SK-N-DZ (cell line): Measurements from ENCODE around the gene LRP10. TPM values are rescaled to one million over a fixed set of nuclear protein-coding genes. Genes with fewer than 3 reads are reported as not detected.
"Not testable (repeated sequence)": the region's sequence is repeated elsewhere in the genome, so short reads cannot be mapped to it uniquely, and the experiment has no call there.

Source experiments
- DNase-seq: peaks from one replicate; pipeline ENCODE4 v3.0.0-alpha.2; 2015; ENCODE audit warnings: low spot score
- polyA plus RNA-seq, 2 experiments: library from polyadenylated mRNA; depleted of rRNA; stranded (reverse); fragments of >200 nt; gene quantifications; 2 replicates each; pipeline ENCODE4 v1.2.3, GENCODE V29; 2014

The LRP10 gene, protein sequence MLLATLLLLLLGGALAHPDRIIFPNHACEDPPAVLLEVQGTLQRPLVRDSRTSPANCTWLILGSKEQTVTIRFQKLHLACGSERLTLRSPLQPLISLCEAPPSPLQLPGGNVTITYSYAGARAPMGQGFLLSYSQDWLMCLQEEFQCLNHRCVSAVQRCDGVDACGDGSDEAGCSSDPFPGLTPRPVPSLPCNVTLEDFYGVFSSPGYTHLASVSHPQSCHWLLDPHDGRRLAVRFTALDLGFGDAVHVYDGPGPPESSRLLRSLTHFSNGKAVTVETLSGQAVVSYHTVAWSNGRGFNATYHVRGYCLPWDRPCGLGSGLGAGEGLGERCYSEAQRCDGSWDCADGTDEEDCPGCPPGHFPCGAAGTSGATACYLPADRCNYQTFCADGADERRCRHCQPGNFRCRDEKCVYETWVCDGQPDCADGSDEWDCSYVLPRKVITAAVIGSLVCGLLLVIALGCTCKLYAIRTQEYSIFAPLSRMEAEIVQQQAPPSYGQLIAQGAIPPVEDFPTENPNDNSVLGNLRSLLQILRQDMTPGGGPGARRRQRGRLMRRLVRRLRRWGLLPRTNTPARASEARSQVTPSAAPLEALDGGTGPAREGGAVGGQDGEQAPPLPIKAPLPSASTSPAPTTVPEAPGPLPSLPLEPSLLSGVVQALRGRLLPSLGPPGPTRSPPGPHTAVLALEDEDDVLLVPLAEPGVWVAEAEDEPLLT
- polyA plus RNA-seq (2014; cell fraction: cytosol; rRNA removed) = 2.2 and 2.5 TPM in 2 replicates
- polyA plus RNA-seq (2014; cell fraction: nucleus; rRNA removed) = 1.6 and 3.7 TPM in 2 replicates

GRCh38 chr14:22871224-22872032, at the start of gene LRP10:
Gene LRP10 (plus strand): TSS chr14:22871740. CDS start chr14:22872304, 564 bp downstream.
- peak; percentile 73 for DNase-seq

GRCh38 chr14:22822016-22822570, 49.4 kb upstream of the LRP10 start:
- DNase-seq = no peak

- no peak for DNase-seq
Measured at GRCh38 chr14:22822571-22823098, 48.9 kb upstream of the LRP10 start.

DNA sequence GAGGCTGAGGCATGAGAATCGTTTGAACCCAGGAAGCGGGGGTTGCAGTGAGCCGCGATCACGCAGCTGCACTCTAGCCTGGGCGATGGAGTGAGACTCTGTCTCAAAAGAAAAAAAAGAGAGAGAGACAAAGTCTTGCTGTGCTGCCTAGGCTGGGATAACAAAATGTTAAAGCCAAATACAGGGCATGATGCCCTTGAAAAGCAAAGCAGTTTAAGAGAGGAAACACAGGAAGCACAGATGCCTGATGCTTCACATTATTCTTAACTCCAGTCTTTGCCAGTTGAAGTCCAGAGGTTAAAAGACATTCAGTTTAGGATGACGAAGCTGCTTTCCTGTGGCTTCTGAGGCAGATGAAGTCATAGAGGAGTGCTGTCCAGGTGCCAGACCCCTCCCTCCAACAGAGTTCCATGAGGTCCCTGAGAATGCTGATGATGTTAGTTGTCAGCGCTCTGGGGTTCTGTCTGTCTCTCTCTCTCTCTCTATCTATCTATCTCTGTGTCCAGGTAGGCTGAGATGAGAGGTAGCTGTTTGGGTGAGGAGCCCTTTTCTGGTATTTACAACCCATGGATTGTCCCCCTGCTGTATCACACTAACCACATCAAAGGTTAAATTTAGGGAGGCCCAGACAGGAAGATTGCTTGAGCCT, 46.7 kb upstream of the LRP10 start:
- DNase-seq = no peak

DNA sequence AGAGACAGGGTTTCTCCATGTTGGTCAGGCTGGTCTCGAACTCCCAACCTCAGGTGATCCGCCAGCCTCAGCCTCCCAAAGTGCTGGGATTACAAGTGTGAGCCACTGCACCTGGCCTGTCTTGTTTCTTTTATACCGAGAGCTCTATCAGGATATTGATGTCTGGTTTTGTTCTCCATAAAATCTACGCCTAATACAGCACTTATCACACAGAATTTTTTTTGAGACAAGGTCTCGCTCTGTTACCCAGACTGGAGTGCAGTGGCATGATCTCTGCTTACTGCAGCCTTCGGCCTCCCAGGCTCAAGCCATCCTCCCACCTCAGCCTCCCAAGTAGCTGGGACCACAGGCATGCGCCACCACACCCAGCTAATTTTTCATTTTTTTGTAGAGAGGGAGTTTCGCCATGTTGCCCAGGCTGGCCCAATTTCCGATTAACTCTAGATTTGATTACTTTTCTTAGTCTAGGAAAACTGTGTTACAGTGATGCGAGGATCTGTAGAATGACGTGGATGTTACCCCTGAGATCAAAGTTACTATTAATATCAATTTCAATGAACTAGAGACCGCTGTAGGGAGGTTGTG, 42.4 kb upstream of the LRP10 start:
- DNase-seq = not testable (repeated sequence)

DNA sequence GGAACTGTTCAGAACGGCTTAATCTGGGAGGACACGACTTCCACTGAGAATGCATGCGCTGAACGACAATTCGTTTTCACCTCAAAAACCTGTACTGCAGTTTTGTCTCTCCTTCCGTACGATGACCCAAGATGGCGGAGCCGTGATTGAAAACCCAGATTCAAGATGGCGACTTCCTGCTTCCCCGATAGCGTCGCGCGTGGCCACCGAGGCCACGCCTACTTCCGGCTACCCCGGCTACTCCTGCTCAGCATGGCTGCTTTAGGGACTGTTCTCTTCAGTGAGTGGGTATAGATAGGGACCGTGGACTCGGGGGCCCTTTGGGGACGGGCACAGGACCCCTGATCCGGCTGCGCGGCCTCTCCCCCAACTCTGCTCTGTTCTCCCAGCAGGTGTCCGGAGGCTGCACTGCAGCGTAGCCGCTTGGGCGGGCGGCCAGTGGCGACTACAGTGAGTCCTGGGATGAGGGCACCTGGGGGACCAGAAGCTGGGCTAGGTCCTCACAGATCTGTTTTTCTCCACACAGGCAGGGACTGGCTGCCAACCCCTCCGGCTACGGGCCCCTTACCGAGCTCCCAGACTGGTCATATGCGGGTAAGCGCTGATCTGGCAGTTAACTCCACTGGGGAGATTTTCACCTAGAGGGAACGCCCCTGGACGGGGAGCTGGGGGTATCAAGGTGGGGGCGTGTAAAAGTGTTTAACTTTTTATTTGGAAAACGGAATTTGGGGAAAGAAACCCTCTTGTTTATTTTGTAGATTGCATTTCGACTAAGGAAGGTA, 41.7 kb upstream of the LRP10 start, which contains the start of gene MRPL52:
Gene MRPL52 (plus strand): TSS at position 227 of the 782 bp plus-strand sequence. CDS start 26 bp downstream, at position 253.
- peak; percentile 92 for DNase-seq

GRCh38 chr14:22830443-22831010, 41.0 kb upstream of the LRP10 start:
- no peak for DNase-seq

GRCh38 chr14:22835505-22835904, 36.0 kb upstream of the LRP10 start:
- no peak for DNase-seq

- DNase-seq = peak; percentile 44
Measured at GRCh38 chr14:22836301-22837113, 35.0 kb upstream of the LRP10 start, which contains the start of gene MMP14. Gene MMP14 (plus strand): TSS chr14:22836585. CDS start chr14:22836818, 233 bp downstream.

GRCh38 chr14:22837114-22837749, 34.3 kb upstream of the LRP10 start:
- no peak for DNase-seq

GRCh38 chr14:22837750-22838538, 33.6 kb upstream of the LRP10 start:
- DNase-seq = no peak

GRCh38 chr14:22838631-22839041, 32.9 kb upstream of the LRP10 start:
- DNase-seq = no peak

GRCh38 chr14:22839159-22839779, 32.3 kb upstream of the LRP10 start:
- no peak for DNase-seq

DNA sequence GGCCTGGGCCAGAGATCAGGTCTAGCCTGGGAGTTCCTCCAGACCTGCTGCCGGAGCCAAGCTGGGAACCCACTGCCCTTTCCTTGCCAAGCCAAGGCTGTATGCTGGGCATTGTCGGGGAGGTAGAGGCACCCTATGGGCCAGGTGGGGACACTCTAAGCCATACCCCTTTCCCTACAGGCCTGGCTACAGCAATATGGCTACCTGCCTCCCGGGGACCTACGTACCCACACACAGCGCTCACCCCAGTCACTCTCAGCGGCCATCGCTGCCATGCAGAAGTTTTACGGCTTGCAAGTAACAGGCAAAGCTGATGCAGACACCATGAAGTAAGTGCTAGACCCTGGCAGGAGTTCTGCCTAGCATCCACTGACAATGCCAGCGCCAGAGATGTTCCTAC, 30.2 kb upstream of the LRP10 start:
- DNase-seq = no peak

DNA sequence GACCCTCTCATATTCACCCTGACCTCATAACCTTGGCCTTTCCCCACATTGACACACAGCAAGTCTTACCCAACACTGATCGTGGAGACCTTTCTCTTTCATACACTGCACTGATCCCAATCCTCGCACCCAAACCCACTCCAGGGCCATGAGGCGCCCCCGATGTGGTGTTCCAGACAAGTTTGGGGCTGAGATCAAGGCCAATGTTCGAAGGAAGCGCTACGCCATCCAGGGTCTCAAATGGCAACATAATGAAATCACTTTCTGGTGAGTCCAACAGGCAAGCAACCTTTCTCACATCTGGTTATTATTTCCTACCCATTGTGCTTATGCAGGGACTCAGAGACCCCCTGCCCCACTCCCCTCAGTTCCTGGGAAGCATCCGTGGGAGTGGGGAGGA, 29.8 kb upstream of the LRP10 start:
- no peak for DNase-seq
